ENCODE results near the gene ANKRD44.

ANKRD44 gene

GRCh38 chr2:196963043-196963442 lies 347.5 kb downstream of the ANKRD44 start:
- no peak for DNase-seq (ENCODE audit: low read depth in 2 of 2, low spot score in 1 of 2)

- no peak for DNase-seq (ENCODE audit: low read depth in 2 of 2, low spot score in 1 of 2)
Measured at GRCh38 chr2:196962325-196962724, 348.3 kb downstream of the ANKRD44 start.

- no peak for DNase-seq (ENCODE audit: low read depth in 2 of 2, low spot score in 1 of 2)
Measured at GRCh38 chr2:196961889-196962288, 348.7 kb downstream of the ANKRD44 start.

- DNase-seq (ENCODE audit: low read depth in 2 of 2, low spot score in 1 of 2), result no peak
Measured at GRCh38 chr2:196959734-196960338, 350.7 kb downstream of the ANKRD44 start.

GRCh38 chr2:196959281-196959680 lies 351.3 kb downstream of the ANKRD44 start:
- DNase-seq (ENCODE audit: low read depth in 2 of 2, low spot score in 1 of 2), result no peak

- no peak for DNase-seq (ENCODE audit: low read depth in 2 of 2, low spot score in 1 of 2)
Measured at GRCh38 chr2:196957881-196958525, 352.6 kb downstream of the ANKRD44 start.

- DNase-seq (ENCODE audit: low read depth in 2 of 2, low spot score in 1 of 2), result no peak
Measured at GRCh38 chr2:196957442-196957841, 353.1 kb downstream of the ANKRD44 start.

- no peak for DNase-seq (ENCODE audit: low read depth in 2 of 2, low spot score in 1 of 2)
Measured at GRCh38 chr2:196956069-196956468, 354.5 kb downstream of the ANKRD44 start.

- no peak for DNase-seq (ENCODE audit: low read depth in 2 of 2, low spot score in 1 of 2)
Measured at GRCh38 chr2:196955036-196955435, 355.5 kb downstream of the ANKRD44 start.

GRCh38 chr2:196954001-196954400 lies 356.6 kb downstream of the ANKRD44 start:
- DNase-seq (ENCODE audit: low read depth in 2 of 2, low spot score in 1 of 2), result no peak

GRCh38 chr2:196952936-196953335 lies 357.6 kb downstream of the ANKRD44 start:
- DNase-seq (ENCODE audit: low read depth in 2 of 2, low spot score in 1 of 2), result no peak

GRCh38 chr2:196951973-196952372 lies 358.6 kb downstream of the ANKRD44 start:
- no peak for DNase-seq (ENCODE audit: low read depth in 2 of 2, low spot score in 1 of 2)

- DNase-seq (ENCODE audit: low read depth in 2 of 2, low spot score in 1 of 2), result no peak
Measured at GRCh38 chr2:196949116-196949515, 361.5 kb downstream of the ANKRD44 start.

GRCh38 chr2:196944570-196944969 lies 366.0 kb downstream of the ANKRD44 start:
- no peak for DNase-seq (ENCODE audit: low read depth in 2 of 2, low spot score in 1 of 2)

GRCh38 chr2:196941398-196942078 lies 369.0 kb downstream of the ANKRD44 start:
- DNase-seq (ENCODE audit: low read depth in 2 of 2, low spot score in 1 of 2), result no peak

- DNase-seq (ENCODE audit: low read depth in 2 of 2, low spot score in 1 of 2), result no peak
Measured at GRCh38 chr2:196939371-196939770, 371.2 kb downstream of the ANKRD44 start.

Measured in stimulated activated CD8-positive, alpha-beta memory T cell treated with anti-CD3 and anti-CD28 coated beads, Interleukin-4, amount 100 ng/mL, for 1 hour (primary cell).